SU-DHL-6 (cell line): Measurements from ENCODE around the gene CYBC1.

Experiments used
- EZH2phosphoT487 ChIP-seq: fragments of 200-600 bp; sonication (generic), shearing (Covaris generic); conservative IDR thresholded peaks from 2 replicates; pipeline ENCODE4 v1.6.1; 2018; ENCODE audit warnings: mild to moderate bottlenecking, antibody characterized with exemption, low read length, moderate library complexity, mixed read lengths
- TF ChIP-seq, protein P1 (sequence below): fragments of 200-600 bp; sonication (generic); IDR thresholded peaks from one replicate; pipeline ENCODE4 v1.5.1; 2017; ENCODE audit warnings: antibody characterized with exemption, mild to moderate bottlenecking, low read length, moderate library complexity; ENCODE audit not compliant: insufficient read depth, poor library complexity, severe bottlenecking

DNA sequence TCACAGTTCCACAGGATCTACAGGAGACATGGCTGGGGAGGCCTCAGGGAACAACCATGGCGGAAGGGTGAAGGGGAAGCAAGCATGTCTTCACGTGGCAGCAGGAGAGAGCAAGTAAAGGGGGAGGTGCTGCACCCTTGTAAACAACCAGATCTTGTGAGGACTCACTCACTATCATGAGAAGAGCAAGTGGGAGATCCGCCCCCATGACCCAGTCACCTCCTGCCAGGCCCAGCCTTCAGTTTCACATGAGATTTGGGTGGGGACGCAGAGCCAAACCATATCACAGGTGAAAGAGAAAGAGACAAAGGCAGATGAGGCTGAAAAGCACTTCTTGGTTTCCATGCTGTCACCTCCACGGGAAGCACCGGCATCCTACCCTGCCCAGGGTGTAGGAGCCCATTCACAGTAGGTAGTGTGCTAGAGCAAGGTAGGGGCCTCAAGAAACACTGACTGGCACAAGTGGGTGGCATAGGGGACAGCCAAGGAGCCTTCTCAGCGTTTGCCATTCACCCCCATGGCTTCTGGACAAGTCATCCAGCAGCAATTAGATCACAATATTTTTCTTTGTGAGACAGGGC is 14.6 kb upstream of the CYBC1 start:
- TF ChIP-seq, protein P1, sequence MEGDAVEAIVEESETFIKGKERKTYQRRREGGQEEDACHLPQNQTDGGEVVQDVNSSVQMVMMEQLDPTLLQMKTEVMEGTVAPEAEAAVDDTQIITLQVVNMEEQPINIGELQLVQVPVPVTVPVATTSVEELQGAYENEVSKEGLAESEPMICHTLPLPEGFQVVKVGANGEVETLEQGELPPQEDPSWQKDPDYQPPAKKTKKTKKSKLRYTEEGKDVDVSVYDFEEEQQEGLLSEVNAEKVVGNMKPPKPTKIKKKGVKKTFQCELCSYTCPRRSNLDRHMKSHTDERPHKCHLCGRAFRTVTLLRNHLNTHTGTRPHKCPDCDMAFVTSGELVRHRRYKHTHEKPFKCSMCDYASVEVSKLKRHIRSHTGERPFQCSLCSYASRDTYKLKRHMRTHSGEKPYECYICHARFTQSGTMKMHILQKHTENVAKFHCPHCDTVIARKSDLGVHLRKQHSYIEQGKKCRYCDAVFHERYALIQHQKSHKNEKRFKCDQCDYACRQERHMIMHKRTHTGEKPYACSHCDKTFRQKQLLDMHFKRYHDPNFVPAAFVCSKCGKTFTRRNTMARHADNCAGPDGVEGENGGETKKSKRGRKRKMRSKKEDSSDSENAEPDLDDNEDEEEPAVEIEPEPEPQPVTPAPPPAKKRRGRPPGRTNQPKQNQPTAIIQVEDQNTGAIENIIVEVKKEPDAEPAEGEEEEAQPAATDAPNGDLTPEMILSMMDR = no peak
- TF ChIP-seq EZH2phosphoT487 = no peak
